Activated B cell treated with CpG ODN at 0.5 μM for 24 hours (primary cell): ENCODE measurements around the gene GCNT1. TPM values are rescaled to one million over a fixed set of nuclear protein-coding genes. Genes with fewer than 3 reads are reported as not detected.
"Not testable (repeated sequence)": the region's sequence is repeated elsewhere in the genome, so short reads cannot be mapped to it uniquely, and the experiment has no call there.

Experiments used
- ATAC-seq: fragments of 200-7000 bp; cut with Tn5 transposase; one replicate; pipeline ENCODE4 v1.10.0; 2021; ENCODE audit warnings: low read depth, mild to moderate bottlenecking, moderate library complexity
- CTCF ChIA-PET: fragments of 350-600 bp; sonication (Branson Sonifier 250); formaldehyde crosslinking; loops from one replicate; lab custom pipeline; 2021; ENCODE audit warnings: antibody characterized with exemption; lab: Charles Lee
- POLR2A ChIA-PET: fragments of 350-600 bp; sonication (Branson Sonifier 250); formaldehyde crosslinking; loops from one replicate; lab custom pipeline; 2021; ENCODE audit warnings: antibody characterized with exemption; lab: Charles Lee
- DNase-seq: peaks from one replicate; pipeline ENCODE4 v3.0.0; 2022
- H3K27ac Mint-ChIP-seq: one replicate; pipeline ENCODE4 v1.8.0; 2020; ENCODE audit warnings: mixed read lengths
- H3K27me3 Mint-ChIP-seq: one replicate; pipeline ENCODE4 v1.8.0; 2021; ENCODE audit warnings: mixed read lengths
- H3K36me3 Mint-ChIP-seq: one replicate; pipeline ENCODE4 v1.8.0; 2021; ENCODE audit warnings: low read depth, mixed read lengths
- H3K4me1 Mint-ChIP-seq: one replicate; pipeline ENCODE4 v1.8.0; 2021; ENCODE audit warnings: mixed read lengths
- H3K4me3 Mint-ChIP-seq: one replicate; pipeline ENCODE4 v1.8.0; 2020; ENCODE audit warnings: mild to moderate bottlenecking, mixed read lengths
- H3K9me3 Mint-ChIP-seq: one replicate; pipeline ENCODE4 v1.8.0; 2020; ENCODE audit warnings: mixed read lengths
- intact Hi-C: fragments of 100-400 bp; cut with micrococcal nuclease; formaldehyde crosslinking; loops from one replicate; pipeline ENCODE4 v1.15.1; 2024
- total RNA-seq: library from RNA; stranded (reverse); gene quantifications from 2 replicates; pipeline ENCODE4 v1.2.3, GENCODE V29; 2022
- TF ChIP-seq, protein P1 (sequence below): fragments of 200-600 bp; IDR thresholded peaks from one replicate; pipeline ENCODE4 v1.8.0; 2022; ENCODE audit warnings: antibody characterized with exemption, mild to moderate bottlenecking

GCNT1 gene
- total RNA-seq, 1 donor from 2014 or later: 10.6 TPM

GRCh38 chr9:76516350-76516749 lies 57.4 kb downstream of the GCNT1 start:
- TF ChIP-seq, protein P1, sequence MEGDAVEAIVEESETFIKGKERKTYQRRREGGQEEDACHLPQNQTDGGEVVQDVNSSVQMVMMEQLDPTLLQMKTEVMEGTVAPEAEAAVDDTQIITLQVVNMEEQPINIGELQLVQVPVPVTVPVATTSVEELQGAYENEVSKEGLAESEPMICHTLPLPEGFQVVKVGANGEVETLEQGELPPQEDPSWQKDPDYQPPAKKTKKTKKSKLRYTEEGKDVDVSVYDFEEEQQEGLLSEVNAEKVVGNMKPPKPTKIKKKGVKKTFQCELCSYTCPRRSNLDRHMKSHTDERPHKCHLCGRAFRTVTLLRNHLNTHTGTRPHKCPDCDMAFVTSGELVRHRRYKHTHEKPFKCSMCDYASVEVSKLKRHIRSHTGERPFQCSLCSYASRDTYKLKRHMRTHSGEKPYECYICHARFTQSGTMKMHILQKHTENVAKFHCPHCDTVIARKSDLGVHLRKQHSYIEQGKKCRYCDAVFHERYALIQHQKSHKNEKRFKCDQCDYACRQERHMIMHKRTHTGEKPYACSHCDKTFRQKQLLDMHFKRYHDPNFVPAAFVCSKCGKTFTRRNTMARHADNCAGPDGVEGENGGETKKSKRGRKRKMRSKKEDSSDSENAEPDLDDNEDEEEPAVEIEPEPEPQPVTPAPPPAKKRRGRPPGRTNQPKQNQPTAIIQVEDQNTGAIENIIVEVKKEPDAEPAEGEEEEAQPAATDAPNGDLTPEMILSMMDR: no peak
- POLR2A ChIA-PET: no interaction called here
- Mint-ChIP-seq H3K27ac (no peak overlapping the region), H3K27me3 (peaks cover under 1% of the 10 kb centered on the region), H3K4me3 (no peak overlapping the region), H3K9me3 (peaks cover 4% of the 10 kb centered on the region), H3K4me1 (peaks cover 5% of the 10 kb centered on the region), H3K36me3 (peaks cover 2% of the 10 kb centered on the region)
- CTCF ChIA-PET: interaction anchor here (1.1 kb wide), 1 partner anchor 57 kb away, joined by 4 read pairs; the partner anchor contains the start of gene GCNT1
- DNase-seq: no peak
- ATAC-seq: no peak
- intact Hi-C loops: loop anchor here (5.0 kb wide), 1 partner anchor 34 kb away; no protein-coding TSS in a partner anchor

GRCh38 chr9:76516871-76517270 lies 57.9 kb downstream of the GCNT1 start:
- Mint-ChIP-seq H3K27me3 (peaks cover 1% of the 10 kb centered on the region), H3K9me3 (peaks cover 4% of the 10 kb centered on the region), H3K4me3 (no peak overlapping the region), H3K27ac (no peak overlapping the region), H3K4me1 (peaks cover 5% of the 10 kb centered on the region), H3K36me3 (peaks cover 4% of the 10 kb centered on the region)
- no peak for ATAC-seq
- intact Hi-C loops: loop anchor here (5.0 kb wide), 1 partner anchor 35 kb away; no protein-coding TSS in a partner anchor
- POLR2A ChIA-PET: no interaction called here
- no peak for DNase-seq
- TF ChIP-seq, protein P1: no peak
- CTCF ChIA-PET: interaction anchor here (1.1 kb wide), 1 partner anchor 58 kb away, joined by 4 read pairs; the partner anchor contains the start of gene GCNT1

- Mint-ChIP-seq H3K27me3 (peaks cover 1% of the 10 kb centered on the region), H3K27ac (no peak overlapping the region), H3K36me3 (peaks cover 4% of the 10 kb centered on the region), H3K9me3 (no peaks in the 10 kb centered on the region), H3K4me3 (no peak overlapping the region), H3K4me1 (peaks cover 5% of the 10 kb centered on the region)
- DNase-seq (no peak), ATAC-seq (no peak)
- intact Hi-C loops: loop anchor here (5.0 kb wide), 1 partner anchor 37 kb away; no protein-coding TSS in a partner anchor
- POLR2A ChIA-PET: no interaction called here
- TF ChIP-seq, protein P1: no peak
- CTCF ChIA-PET: no interaction called here
Observed at GRCh38 chr9:76519075-76519835, 60.3 kb downstream of the GCNT1 start.

- TF ChIP-seq, protein P1: no peak
- H3K27ac Mint-ChIP-seq: no peak overlapping the region
- no peaks in the 10 kb centered on the region for H3K9me3 Mint-ChIP-seq
- POLR2A ChIA-PET: no interaction called here
- ATAC-seq (no peak), DNase-seq (no peak)
- intact Hi-C loops: no loop called here
- H3K4me1 Mint-ChIP-seq: peaks cover 7% of the 10 kb centered on the region
- no peak overlapping the region for H3K4me3 Mint-ChIP-seq
- CTCF ChIA-PET: no interaction called here
- peaks cover 4% of the 10 kb centered on the region for H3K36me3 Mint-ChIP-seq
- peaks cover 1% of the 10 kb centered on the region for H3K27me3 Mint-ChIP-seq
Observed at GRCh38 chr9:76521244-76521681, 62.3 kb downstream of the GCNT1 start.

DNA sequence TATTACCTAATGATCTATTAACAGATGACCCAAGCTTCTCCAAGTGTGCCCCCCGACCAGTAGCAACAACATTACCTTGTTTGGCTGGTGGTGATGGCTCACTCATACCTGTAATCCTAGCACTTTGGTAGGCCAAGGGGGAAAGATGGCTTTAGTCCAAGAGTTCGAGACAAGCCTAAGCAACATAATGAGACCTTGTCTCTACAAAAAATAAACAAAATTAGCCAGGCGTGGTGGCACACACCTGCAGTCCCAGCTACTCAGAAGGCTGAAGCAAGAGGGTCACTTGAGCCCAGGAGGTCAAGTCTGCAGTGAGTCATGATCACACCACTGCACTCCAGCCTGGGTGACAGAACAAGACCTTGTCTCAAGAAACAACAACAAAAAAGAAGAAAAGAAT lies 62.9 kb downstream of the GCNT1 start:
- intact Hi-C loops: no loop called here
- CTCF ChIA-PET: no interaction called here
- POLR2A ChIA-PET: no interaction called here
- no peak overlapping the region for H3K27ac Mint-ChIP-seq
- TF ChIP-seq, protein P1: no peak
- peaks cover 3% of the 10 kb centered on the region for H3K36me3 Mint-ChIP-seq
- no peak overlapping the region for H3K4me3 Mint-ChIP-seq
- H3K9me3 Mint-ChIP-seq: no peaks in the 10 kb centered on the region
- ATAC-seq: no peak
- DNase-seq: no peak
- H3K27me3 Mint-ChIP-seq: peaks cover 1% of the 10 kb centered on the region
- H3K4me1 Mint-ChIP-seq: peaks cover 3% of the 10 kb centered on the region

GRCh38 chr9:76523617-76524200 lies 64.7 kb downstream of the GCNT1 start:
- DNase-seq, H3K4me1 Mint-ChIP-seq, H3K36me3 Mint-ChIP-seq, H3K9me3 Mint-ChIP-seq, H3K4me3 Mint-ChIP-seq, intact Hi-C loops, H3K27me3 Mint-ChIP-seq, CTCF ChIA-PET, POLR2A ChIA-PET, ATAC-seq, H3K27ac Mint-ChIP-seq: not testable (repeated sequence)
